Ishikawa (cell line): Measurements from ENCODE around the gene CACNA1E.

Experiments
- EGR1 ChIP-seq: IDR thresholded peaks from 2 replicates; pipeline ENCODE4 v1.6.1; 2012
- EP300 ChIP-seq: IDR thresholded peaks from 2 replicates; pipeline ENCODE4 v1.6.1; 2012; ENCODE audit warnings: borderline replicate concordance
- TCF12 ChIP-seq: IDR thresholded peaks from 2 replicates; pipeline ENCODE4 v1.6.1; 2012; ENCODE audit warnings: low read depth
- YY1 ChIP-seq: IDR thresholded peaks from 2 replicates; pipeline ENCODE4 v1.6.1; 2012; ENCODE audit warnings: low read depth

GRCh38 chr1:181645171-181645570 is 161.9 kb downstream of the CACNA1E start:
- TF ChIP-seq YY1 (no peak), EGR1 (no peak), TCF12 (no peak), EP300 (no peak)
